ENCODE data around the gene KCNK1. TPM values are rescaled to one million over a fixed set of nuclear protein-coding genes. Genes with fewer than 3 reads are reported as not detected.

The KCNK1 gene
- total and polyA plus RNA-seq, 2 of the 8 experiments (the other 6 are each of a cell fraction or from before 2014, with no cell fraction given) = 11.9 to 16.5 TPM

- H4K8ac ChIP-seq (ENCODE audit: extremely low read depth, insufficient read depth, low read length) = no peak overlapping the region
- ChIA-PET POLR2A (ENCODE audit: partially characterized antibody) (no interaction called here), CTCF (ENCODE audit: partially characterized antibody) (interaction anchor here (0.6 to 1.0 kb wide), 3 partner anchors 10 to 519 kb away, joined by 3 read pairs; no protein-coding TSS in a partner anchor)
- H3K27me3 ChIP-seq (replicated peaks in 1 of 4; ENCODE audit: control insufficient read depth in 3 of 4, extremely low read depth in 1 of 4, insufficient read depth in 3 of 4, low read length in 3 of 4) = peaks cover 0 to 2% (median 0%) of the 10 kb centered on the region in 4 experiments; a peak in 1 of 7 replicates
- no peak overlapping the region for H4K91ac ChIP-seq (replicated peaks; ENCODE audit: insufficient read length, low read length)
- no peak overlapping the region for H3K14ac ChIP-seq (ENCODE audit: insufficient read length)
- H3K9me3 ChIP-seq (ENCODE audit: insufficient read depth in 2 of 2, low read depth in 1 of 2, low read length in 1 of 2) = no peaks in the 10 kb centered on the region
- H2AK5ac ChIP-seq (ENCODE audit: low read depth, low read length) = no peak overlapping the region
- H4K20me1 ChIP-seq (replicated peaks in 1 of 2; ENCODE audit: control insufficient read depth in 1 of 2, insufficient read depth in 2 of 2, low read length in 2 of 2) = no peaks in the 10 kb centered on the region
- H3K79me1 ChIP-seq (ENCODE audit: low read depth, low read length) = no peaks in the 10 kb centered on the region
- DNase-seq (ENCODE audit: low read depth in 1 of 2, low spot score in 2 of 2) (no peak), FAIRE-seq (no peak)
- H2BK5ac ChIP-seq (ENCODE audit: low read depth, low read length) = no peak overlapping the region
- no peak overlapping the region for H3K4me3 ChIP-seq (ENCODE audit: extremely low read depth in 1 of 4, insufficient read depth in 2 of 4, low read depth in 3 of 4, low read length in 4 of 4)
- no peak overlapping the region for H2BK20ac ChIP-seq (ENCODE audit: low read length)
- TF ChIP-seq SIRT6 (IDR thresholded peaks at IDR 0.05; ENCODE audit: low read length) (no peak), EP300 (IDR thresholded peaks at IDR 0.05; ENCODE audit: borderline replicate concordance in 1 of 2, low read depth in 2 of 2, low read length in 2 of 2) (no peak), TEAD4 (IDR thresholded peaks at IDR 0.05; ENCODE audit: low read depth, low read length) (no peak), NRF1 (IDR thresholded peaks at IDR 0.05; ENCODE audit: low read depth, low read length) (no peak), BCL11A (IDR thresholded peaks at IDR 0.05; ENCODE audit: low read depth in 2 of 2, low read length in 2 of 2) (no peak), POLR2AphosphoS5 (IDR thresholded peaks at IDR 0.05; ENCODE audit: low read depth, low read length) (no peak), SIN3A (conservative IDR thresholded peaks at IDR 0.05 in 1 of 2, IDR thresholded peaks at IDR 0.05 in 1 of 2; ENCODE audit: low read depth in 1 of 2, low read length in 2 of 2) (no peak), SAP30 (IDR thresholded peaks at IDR 0.05; ENCODE audit: insufficient read depth, insufficient replicate concordance, low read length) (no peak), CHD1 (IDR thresholded peaks at IDR 0.05; ENCODE audit: low read depth, low read length) (no peak), RAD21 (IDR thresholded peaks at IDR 0.05 in 1 of 2, conservative IDR thresholded peaks at IDR 0.05 in 1 of 2; ENCODE audit: low read depth in 2 of 2, low read length in 2 of 2) (no peak), JUN (IDR thresholded peaks at IDR 0.05; ENCODE audit: low read depth, low read length) (no peak), SRF (IDR thresholded peaks at IDR 0.05; ENCODE audit: low read depth, low read length) (no peak), KDM4A (IDR thresholded peaks at IDR 0.05; ENCODE audit: low read depth, low read length, severe bottlenecking) (no peak)
- TF ChIP-seq, protein P1, sequence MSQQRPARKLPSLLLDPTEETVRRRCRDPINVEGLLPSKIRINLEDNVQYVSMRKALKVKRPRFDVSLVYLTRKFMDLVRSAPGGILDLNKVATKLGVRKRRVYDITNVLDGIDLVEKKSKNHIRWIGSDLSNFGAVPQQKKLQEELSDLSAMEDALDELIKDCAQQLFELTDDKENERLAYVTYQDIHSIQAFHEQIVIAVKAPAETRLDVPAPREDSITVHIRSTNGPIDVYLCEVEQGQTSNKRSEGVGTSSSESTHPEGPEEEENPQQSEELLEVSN (IDR thresholded peaks at IDR 0.05) = no peak
- no peaks in the 10 kb centered on the region for H3K36me3 ChIP-seq (ENCODE audit: control insufficient read depth in 2 of 4, insufficient read depth in 4 of 4, low read length in 3 of 4)
- H2BK15ac ChIP-seq (ENCODE audit: low read length) = no peak overlapping the region
- no peak overlapping the region for H4K5ac ChIP-seq (ENCODE audit: insufficient read length, low read depth, low read length)
- H3K4ac ChIP-seq (replicated peaks; ENCODE audit: insufficient read length, low read depth, low read length) = no peak overlapping the region
- H3K27ac ChIP-seq (ENCODE audit: low read depth, low read length) = no peak overlapping the region
- no peaks in the 10 kb centered on the region for H3K79me2 ChIP-seq (ENCODE audit: control insufficient read depth in 1 of 2, insufficient read depth in 2 of 2, low read length in 2 of 2)
- H2BK120ac ChIP-seq (replicated peaks; ENCODE audit: low read depth, low read length) = no peak overlapping the region
- H3K4me2 ChIP-seq (ENCODE audit: insufficient read depth in 1 of 2, low read depth in 2 of 2, low read length in 2 of 2) = no peak overlapping the region
- H3K9ac ChIP-seq (replicated peaks in 1 of 4; ENCODE audit: extremely low read depth in 1 of 4, low read depth in 3 of 4, low read length in 3 of 4) = no peak overlapping the region
- H2BK12ac ChIP-seq (ENCODE audit: low read depth, low read length) = no peak overlapping the region
- no peak overlapping the region for H3K18ac ChIP-seq (ENCODE audit: extremely low read depth, low read length)
- no peak overlapping the region for H3K23ac ChIP-seq (ENCODE audit: insufficient read length)
- no peak overlapping the region for H2AFZ ChIP-seq (ENCODE audit: low read length)
- H3K23me2 ChIP-seq (ENCODE audit: low read depth, low read length) = no peaks in the 10 kb centered on the region
- H3K56ac ChIP-seq (replicated peaks; ENCODE audit: insufficient read length, low read depth, low read length) = no peak overlapping the region
- no peaks in the 10 kb centered on the region for H3K4me1 ChIP-seq (replicated peaks in 1 of 4; ENCODE audit: control insufficient read depth in 3 of 4, insufficient read depth in 4 of 4, low read length in 3 of 4)
Observed at GRCh38 chr1:233569636-233570035, 44.3 kb upstream of the KCNK1 start.

Measured in H1 (cell line).